Measurements from ENCODE around the gene HAUS6.

HAUS6 gene

GRCh38 chr9:19122490-19123042, 19.9 kb upstream of the HAUS6 start:
- no peak for TF ChIP-seq CTCF (IDR thresholded peaks at IDR 0.05)

- no peak for TF ChIP-seq CTCF (IDR thresholded peaks at IDR 0.05)
These were observed 18.2 kb upstream of the HAUS6 start for GRCh38 chr9:19120877-19121276.

- TF ChIP-seq CTCF (IDR thresholded peaks at IDR 0.05), result no peak
These were observed 17.2 kb upstream of the HAUS6 start for GRCh38 chr9:19119801-19120440.

GRCh38 chr9:19119246-19119645, 16.5 kb upstream of the HAUS6 start:
- TF ChIP-seq CTCF (IDR thresholded peaks at IDR 0.05), result no peak

GRCh38 chr9:19117039-19117716, 14.5 kb upstream of the HAUS6 start:
- TF ChIP-seq CTCF (IDR thresholded peaks at IDR 0.05), result no peak

- no peak for TF ChIP-seq CTCF (IDR thresholded peaks at IDR 0.05)
These were observed 13.5 kb upstream of the HAUS6 start for GRCh38 chr9:19116107-19116790.

GRCh38 chr9:19114680-19115270, 12.1 kb upstream of the HAUS6 start:
- no peak for TF ChIP-seq CTCF (IDR thresholded peaks at IDR 0.05)
